ENCODE data around the gene TNF. TPM values are rescaled to one million over a fixed set of nuclear protein-coding genes. Genes with fewer than 3 reads are reported as not detected.

TNF gene
- total and polyA plus RNA-seq, 2 donors from 2014 or later: 0.69 to 5.4 TPM

- H3K4me3 ChIP-seq (ENCODE audit: low read length in 3 of 3): no peak overlapping the region
- no peak for FAIRE-seq
- no peak for DNase-seq
- peaks cover 33 to 75% (median 51%) of the 10 kb centered on the region in 3 donors for H3K36me3 ChIP-seq (ENCODE audit: control insufficient read depth in 2 of 3, insufficient read depth in 3 of 3, low read length in 3 of 3)
- intact Hi-C loops (cut with DNase I): no loop called here
- H3K9me3 ChIP-seq (ENCODE audit: control insufficient read depth in 2 of 3, insufficient read depth in 1 of 3, low read length in 3 of 3): no peaks in the 10 kb centered on the region
- peaks cover 8 to 21% (median 17%) of the 10 kb centered on the region in 3 donors for H3K4me1 ChIP-seq (ENCODE audit: control insufficient read depth in 2 of 3, insufficient read depth in 2 of 3, low read depth in 1 of 3, low read length in 3 of 3)
- H3K27ac ChIP-seq (ENCODE audit: low read depth in 2 of 2, low read length in 2 of 2): no peak overlapping the region
- H3K9ac ChIP-seq (ENCODE audit: low read length in 3 of 3): no peak overlapping the region
- no peak for TF ChIP-seq CTCF (IDR thresholded peaks at IDR 0.05; ENCODE audit: borderline replicate concordance, extremely low read depth, insufficient read depth)
- H3K27me3 ChIP-seq (ENCODE audit: control insufficient read depth, insufficient read depth, low read length): no peaks in the 10 kb centered on the region
These were observed 39.6 kb upstream of the TNF start for GRCh38 chr6:31535538-31536324.

GRCh38 chr6:31538805-31539400, 36.5 kb upstream of the TNF start:
- Histone ChIP-seq H3K27ac (ENCODE audit: low read depth in 2 of 2, low read length in 2 of 2) (no peak overlapping the region), H3K27me3 (ENCODE audit: control insufficient read depth, insufficient read depth, low read length) (no peaks in the 10 kb centered on the region), H3K9me3 (ENCODE audit: control insufficient read depth in 2 of 3, insufficient read depth in 1 of 3, low read length in 3 of 3) (no peaks in the 10 kb centered on the region), H3K4me1 (ENCODE audit: control insufficient read depth in 2 of 3, insufficient read depth in 2 of 3, low read depth in 1 of 3, low read length in 3 of 3) (peaks cover 8 to 21% (median 21%) of the 10 kb centered on the region in 3 donors), H3K4me3 (ENCODE audit: low read length in 3 of 3) (peak overlapping the region in 2 of 3 donors; percentile 28 to 98), H3K36me3 (ENCODE audit: control insufficient read depth in 2 of 3, insufficient read depth in 3 of 3, low read length in 3 of 3) (peaks cover 28 to 54% (median 38%) of the 10 kb centered on the region in 3 donors), H3K9ac (ENCODE audit: low read length in 3 of 3) (peak overlapping the region in 2 of 3 donors; percentile 34 to 100)
- DNase-seq (no peak), FAIRE-seq (no peak)
- TF ChIP-seq CTCF (IDR thresholded peaks at IDR 0.05; ENCODE audit: borderline replicate concordance, extremely low read depth, insufficient read depth): no peak
- intact Hi-C loops (cut with DNase I): no loop called here

- H3K27me3 ChIP-seq (ENCODE audit: control insufficient read depth, insufficient read depth, low read length): no peaks in the 10 kb centered on the region
- peaks cover 17 to 37% (median 26%) of the 10 kb centered on the region in 3 donors for H3K36me3 ChIP-seq (ENCODE audit: control insufficient read depth in 2 of 3, insufficient read depth in 3 of 3, low read length in 3 of 3)
- intact Hi-C loops (cut with DNase I): no loop called here
- no peak for FAIRE-seq
- peaks cover 8 to 21% (median 21%) of the 10 kb centered on the region in 3 donors for H3K4me1 ChIP-seq (ENCODE audit: control insufficient read depth in 2 of 3, insufficient read depth in 2 of 3, low read depth in 1 of 3, low read length in 3 of 3)
- peak overlapping the region; percentile 95 to 100 (median 100) for H3K9ac ChIP-seq (ENCODE audit: low read length in 3 of 3)
- DNase-seq: no peak
- no peak for TF ChIP-seq CTCF (IDR thresholded peaks at IDR 0.05; ENCODE audit: borderline replicate concordance, extremely low read depth, insufficient read depth)
- H3K27ac ChIP-seq (ENCODE audit: low read depth in 2 of 2, low read length in 2 of 2): peak overlapping the region; percentile 99
- peak overlapping the region; percentile 98 to 100 (median 99) for H3K4me3 ChIP-seq (ENCODE audit: low read length in 3 of 3)
- H3K9me3 ChIP-seq (ENCODE audit: control insufficient read depth in 2 of 3, insufficient read depth in 1 of 3, low read length in 3 of 3): no peaks in the 10 kb centered on the region
These were observed 34.7 kb upstream of the TNF start for GRCh38 chr6:31540640-31541039.

Measured in kidney (tissue), 14 donors.